Suprapubic skin (tissue), 3 donors: ENCODE measurements around the gene RPA4.

Experiments
- EP300 ChIP-seq: sonication (generic); formaldehyde crosslinking; IDR thresholded peaks from one replicate; pipeline ENCODE4 v1.6.1; 2017; ENCODE audit warnings: antibody characterized with exemption
- POLR2A ChIP-seq, 2 donors: fragments of 450-650 bp; IDR thresholded peaks; one replicate each; pipeline ENCODE4 v1.6.1; 2017; ENCODE audit warnings: antibody characterized with exemption in 2 of 2, mild to moderate bottlenecking in 2 of 2, moderate library complexity in 2 of 2
- TF ChIP-seq, protein P1 (sequence below), 2 donors: fragments of 200-600 bp in 1 of 2; fragments of 450-650 bp in 1 of 2; sonication (generic) in 1 of 2; IDR thresholded peaks; one replicate each; pipeline ENCODE4 v1.5.1; 2016 to 2019; ENCODE audit warnings: antibody characterized with exemption in 2 of 2, mild to moderate bottlenecking in 1 of 2, moderate library complexity in 1 of 2

DNA sequence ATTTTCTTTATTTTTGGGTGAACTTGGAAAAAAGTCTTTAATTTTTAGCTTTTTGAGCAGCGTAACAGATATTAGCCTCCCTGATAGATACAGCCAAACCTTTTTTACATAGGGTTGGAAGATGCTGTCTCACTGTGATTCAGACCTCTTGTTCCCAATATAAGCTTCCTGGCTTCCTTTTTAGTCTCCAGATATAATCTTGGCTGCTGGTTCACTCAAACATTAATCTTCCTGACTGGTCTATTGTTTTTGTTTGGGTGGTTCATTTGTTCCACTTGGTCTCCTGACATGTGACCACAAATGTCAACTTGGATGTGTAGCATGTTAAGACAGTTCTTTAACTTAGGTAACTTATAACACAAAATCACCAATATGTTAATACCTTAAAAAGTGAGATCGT, 23.0 kb downstream of the RPA4 start:
- TF ChIP-seq POLR2A (IDR thresholded peaks at IDR 0.05) (no peak), EP300 (no peak)
- TF ChIP-seq, protein P1, sequence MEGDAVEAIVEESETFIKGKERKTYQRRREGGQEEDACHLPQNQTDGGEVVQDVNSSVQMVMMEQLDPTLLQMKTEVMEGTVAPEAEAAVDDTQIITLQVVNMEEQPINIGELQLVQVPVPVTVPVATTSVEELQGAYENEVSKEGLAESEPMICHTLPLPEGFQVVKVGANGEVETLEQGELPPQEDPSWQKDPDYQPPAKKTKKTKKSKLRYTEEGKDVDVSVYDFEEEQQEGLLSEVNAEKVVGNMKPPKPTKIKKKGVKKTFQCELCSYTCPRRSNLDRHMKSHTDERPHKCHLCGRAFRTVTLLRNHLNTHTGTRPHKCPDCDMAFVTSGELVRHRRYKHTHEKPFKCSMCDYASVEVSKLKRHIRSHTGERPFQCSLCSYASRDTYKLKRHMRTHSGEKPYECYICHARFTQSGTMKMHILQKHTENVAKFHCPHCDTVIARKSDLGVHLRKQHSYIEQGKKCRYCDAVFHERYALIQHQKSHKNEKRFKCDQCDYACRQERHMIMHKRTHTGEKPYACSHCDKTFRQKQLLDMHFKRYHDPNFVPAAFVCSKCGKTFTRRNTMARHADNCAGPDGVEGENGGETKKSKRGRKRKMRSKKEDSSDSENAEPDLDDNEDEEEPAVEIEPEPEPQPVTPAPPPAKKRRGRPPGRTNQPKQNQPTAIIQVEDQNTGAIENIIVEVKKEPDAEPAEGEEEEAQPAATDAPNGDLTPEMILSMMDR (IDR thresholded peaks at IDR 0.05), result no peak
